Measurements from ENCODE around the gene BRMS1L. TPM values are rescaled to one million over a fixed set of nuclear protein-coding genes. Genes with fewer than 3 reads are reported as not detected.

Gene BRMS1L, protein sequence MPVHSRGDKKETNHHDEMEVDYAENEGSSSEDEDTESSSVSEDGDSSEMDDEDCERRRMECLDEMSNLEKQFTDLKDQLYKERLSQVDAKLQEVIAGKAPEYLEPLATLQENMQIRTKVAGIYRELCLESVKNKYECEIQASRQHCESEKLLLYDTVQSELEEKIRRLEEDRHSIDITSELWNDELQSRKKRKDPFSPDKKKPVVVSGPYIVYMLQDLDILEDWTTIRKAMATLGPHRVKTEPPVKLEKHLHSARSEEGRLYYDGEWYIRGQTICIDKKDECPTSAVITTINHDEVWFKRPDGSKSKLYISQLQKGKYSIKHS
- 4.9 and 6.7 TPM in 2 replicates for total RNA-seq

GRCh38 chr14:35826218-35826951 lies at the start of gene BRMS1L:
Gene BRMS1L, plus strand, starts transcription at chr14:35826338. Its CDS starts 179 bp downstream, at chr14:35826517.

GRCh38 chr14:35808638-35809563 lies 17.2 kb upstream of the BRMS1L start, which contains the start of gene RALGAPA1:
Gene RALGAPA1, minus strand, starts transcription at chr14:35809295. Its CDS starts 460 bp downstream, at chr14:35808835.

Other genes starting within 250 kb of the BRMS1L start
- gene RALGAPA1, start 17.0 kb upstream of the BRMS1L start, total RNA-seq = 10.5 and 12.1 TPM in 2 replicates

Data from cardiac ventricle fibroblast (primary cell).